Measurements from ENCODE around the gene PLA2G6.

PLA2G6 gene

DNA sequence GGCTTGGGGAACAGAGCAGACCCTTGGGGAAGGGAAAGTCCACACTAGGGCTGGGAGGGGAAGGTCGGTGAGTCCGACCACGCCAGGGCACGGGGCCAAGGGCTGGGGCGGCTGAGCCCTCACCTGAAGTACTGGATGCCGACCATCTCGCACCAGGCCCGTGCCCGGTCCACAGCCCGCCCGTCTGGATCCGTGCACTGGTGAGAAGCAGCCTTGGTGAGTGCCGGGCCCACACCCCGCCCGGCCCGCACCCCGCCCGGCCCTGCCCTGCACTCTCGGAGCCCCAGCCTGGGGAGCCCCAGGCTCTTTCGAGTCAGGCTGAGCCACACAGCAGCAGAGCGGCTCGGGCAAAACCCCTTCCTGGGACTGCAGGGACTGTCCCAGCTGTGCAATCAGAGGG is 69.2 kb downstream of the PLA2G6 start:
- Histone ChIP-seq H3K36me3 (ENCODE audit: insufficient read depth) (no peaks in the 10 kb centered on the region), H3K27ac (no peak overlapping the region), H3K27me3 (ENCODE audit: insufficient read depth, low read depth) (no peaks in the 10 kb centered on the region), H3K4me3 (IDR thresholded peaks at IDR 0.05; ENCODE audit: insufficient read depth, low read depth, low read length) (no peak overlapping the region), H3K9ac (no peak overlapping the region), H3K4me1 (ENCODE audit: low read depth, poor library complexity, severe bottlenecking) (peaks cover 16% of the 10 kb centered on the region), H4K20me1 (ENCODE audit: insufficient read depth) (no peaks in the 10 kb centered on the region), H2AFZ (ENCODE audit: low read depth) (no peak overlapping the region), H3K79me2 (ENCODE audit: insufficient read depth, low read depth) (no peaks in the 10 kb centered on the region), H3K4me2 (no peak overlapping the region)
- TF ChIP-seq CTCF (conservative IDR thresholded peaks at IDR 0.05; ENCODE audit: low read depth, low read length), result no peak

DNA sequence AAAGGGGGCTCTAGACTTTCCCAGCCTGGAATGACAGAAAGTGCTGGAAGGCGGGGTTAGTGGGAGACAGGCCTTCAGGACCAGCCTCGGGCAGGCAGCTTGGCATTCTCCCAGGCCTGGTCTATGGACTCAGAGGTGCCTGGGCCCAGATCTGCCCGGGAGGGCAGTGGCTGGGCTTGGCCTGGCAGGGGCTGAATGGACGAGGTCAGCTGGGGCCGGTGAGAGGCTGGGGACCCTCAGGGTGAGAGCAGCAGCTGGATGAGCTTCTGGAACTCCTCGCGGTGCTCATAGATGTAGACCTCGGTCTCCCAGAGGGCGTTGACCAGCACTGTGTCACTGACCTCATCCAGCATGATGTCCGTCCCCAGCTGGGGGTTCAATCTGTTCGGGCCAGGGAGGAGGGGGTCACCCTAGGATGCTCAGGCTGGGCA is 69.7 kb downstream of the PLA2G6 start:
- H3K27ac ChIP-seq, result no peak overlapping the region
- no peak overlapping the region for H2AFZ ChIP-seq (ENCODE audit: low read depth)
- no peak for TF ChIP-seq CTCF (conservative IDR thresholded peaks at IDR 0.05; ENCODE audit: low read depth, low read length)

DNA sequence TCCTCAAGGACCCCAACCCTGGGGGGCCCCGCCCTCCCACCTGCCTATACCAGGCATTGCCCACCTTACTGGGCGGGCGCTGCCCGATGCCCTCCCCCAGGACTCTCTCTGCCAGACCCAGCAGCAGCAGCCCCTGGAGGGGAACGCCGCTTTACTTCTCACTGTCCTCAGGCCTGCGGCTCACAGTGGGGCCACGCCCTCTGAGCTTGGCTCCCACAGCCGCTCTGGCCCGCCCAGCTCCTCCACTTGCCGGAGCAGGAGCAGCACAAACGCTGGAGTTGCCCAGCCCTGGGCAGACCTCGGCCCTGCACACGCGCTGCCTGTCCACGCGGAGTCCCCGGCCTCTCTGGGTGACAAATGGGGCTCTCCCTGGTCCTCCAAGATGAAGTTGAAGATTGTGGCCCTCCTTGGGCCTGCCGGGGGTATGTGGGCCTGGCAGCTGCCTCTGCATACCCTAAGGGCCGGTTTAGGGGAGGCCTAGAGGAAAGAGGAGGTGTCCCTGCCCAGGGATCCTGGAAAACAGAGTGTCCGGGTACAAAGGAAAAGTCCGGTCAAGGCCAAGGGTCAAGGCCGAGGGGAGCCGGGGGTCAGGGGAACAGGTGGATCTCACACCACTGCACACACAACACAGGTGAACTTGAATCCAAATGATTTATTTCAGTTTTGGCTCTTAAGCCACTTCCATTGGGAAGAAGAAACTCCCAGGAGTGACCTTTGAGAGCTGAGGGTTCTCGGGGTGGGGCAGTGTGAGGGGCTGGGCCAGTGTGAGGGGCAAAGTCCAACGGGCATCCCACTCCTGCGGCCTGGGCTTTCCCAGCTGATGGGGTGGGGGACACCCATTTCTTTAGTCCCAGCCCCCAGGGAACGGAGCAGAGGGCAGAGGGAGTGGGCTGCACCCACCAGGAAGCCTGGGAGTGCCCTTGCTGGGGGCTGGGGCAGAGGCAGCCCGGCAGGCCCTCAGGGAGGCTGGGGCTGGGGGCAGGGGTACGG is 70.5 kb downstream of the PLA2G6 start:
- no peak overlapping the region for H3K27ac ChIP-seq
- no peak overlapping the region for H3K4me2 ChIP-seq
- no peaks in the 10 kb centered on the region for H3K36me3 ChIP-seq (ENCODE audit: insufficient read depth)
- no peak overlapping the region for H3K4me3 ChIP-seq (IDR thresholded peaks at IDR 0.05; ENCODE audit: insufficient read depth, low read depth, low read length)
- TF ChIP-seq CTCF (conservative IDR thresholded peaks at IDR 0.05; ENCODE audit: low read depth, low read length), result no peak
- H3K9ac ChIP-seq, result no peak overlapping the region
- no peak overlapping the region for H2AFZ ChIP-seq (ENCODE audit: low read depth)
- H4K20me1 ChIP-seq (ENCODE audit: insufficient read depth), result no peaks in the 10 kb centered on the region
- no peaks in the 10 kb centered on the region for H3K79me2 ChIP-seq (ENCODE audit: insufficient read depth, low read depth)
- H3K4me1 ChIP-seq (ENCODE audit: low read depth, poor library complexity, severe bottlenecking), result peaks cover 16% of the 10 kb centered on the region
- no peaks in the 10 kb centered on the region for H3K27me3 ChIP-seq (ENCODE audit: insufficient read depth, low read depth)

More for the DNA sequence above, 69.7 kb downstream of the PLA2G6 start:
- Histone ChIP-seq H3K4me2 (no peak overlapping the region), H3K79me2 (ENCODE audit: insufficient read depth, low read depth) (no peaks in the 10 kb centered on the region), H3K27me3 (ENCODE audit: insufficient read depth, low read depth) (no peaks in the 10 kb centered on the region), H3K4me3 (IDR thresholded peaks at IDR 0.05; ENCODE audit: insufficient read depth, low read depth, low read length) (no peak overlapping the region), H3K9ac (no peak overlapping the region), H3K36me3 (ENCODE audit: insufficient read depth) (no peaks in the 10 kb centered on the region), H3K4me1 (ENCODE audit: low read depth, poor library complexity, severe bottlenecking) (peaks cover 16% of the 10 kb centered on the region), H4K20me1 (ENCODE audit: insufficient read depth) (no peaks in the 10 kb centered on the region)

DNA sequence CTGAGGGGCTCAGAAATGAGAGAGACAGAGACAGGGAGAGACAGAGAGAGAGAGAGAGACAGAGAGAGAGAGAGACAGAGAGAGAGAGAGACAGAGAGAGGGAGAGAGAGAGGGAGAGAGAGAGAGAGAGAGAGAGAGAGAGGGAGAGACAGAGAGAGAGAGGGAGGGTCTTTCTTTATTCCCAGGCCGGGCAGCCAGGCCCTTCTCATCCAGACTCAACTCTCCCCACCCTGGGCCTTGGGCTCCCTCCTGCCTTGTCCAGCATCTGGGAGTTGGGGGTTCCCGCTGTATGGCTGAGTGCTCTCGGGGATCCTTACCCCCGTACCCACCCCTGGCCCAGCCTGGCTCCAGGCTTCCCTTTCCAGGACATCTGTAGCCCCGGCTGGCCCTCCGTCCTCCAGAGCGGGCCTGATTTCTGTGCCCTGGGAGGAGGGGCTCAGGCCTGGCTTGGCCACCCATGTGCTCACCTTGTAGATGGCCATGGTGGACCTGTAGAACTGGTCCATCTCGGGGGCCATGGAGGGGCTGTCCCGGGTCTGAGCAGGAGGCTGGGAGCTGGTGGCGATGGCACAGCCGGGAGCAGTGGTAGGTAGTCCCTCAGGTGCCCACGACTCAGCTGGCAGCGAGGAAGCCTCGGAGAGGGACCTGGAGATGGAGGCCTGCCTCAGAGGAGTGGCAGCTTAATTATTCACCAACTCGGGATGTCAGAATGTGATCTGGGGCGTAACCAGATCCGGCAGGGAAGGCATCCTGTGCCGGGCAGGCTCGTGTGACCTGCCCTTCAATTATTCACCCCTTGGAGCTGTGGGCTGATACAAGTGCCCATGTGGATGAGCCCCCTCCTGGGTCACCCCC is 71.4 kb downstream of the PLA2G6 start, which contains the start of gene BAIAP2L2:
Gene BAIAP2L2, minus strand, starts transcription at position 677 of the 855 bp plus-strand sequence. Its CDS starts 159 bp downstream, at position 518.
- Histone ChIP-seq H4K20me1 (ENCODE audit: insufficient read depth) (no peaks in the 10 kb centered on the region), H3K4me3 (IDR thresholded peaks at IDR 0.05; ENCODE audit: insufficient read depth, low read depth, low read length) (no peak within 1 kb of the TSS), H3K4me2 (no peak within 1 kb of the TSS), H3K4me1 (ENCODE audit: low read depth, poor library complexity, severe bottlenecking) (peaks cover 22% of the 10 kb centered on the region), H2AFZ (ENCODE audit: low read depth) (no peak within 1 kb of the TSS), H3K27ac (no peak within 1 kb of the TSS), H3K9ac (no peak within 1 kb of the TSS), H3K79me2 (ENCODE audit: insufficient read depth, low read depth) (no peaks in the 10 kb centered on the region), H3K27me3 (ENCODE audit: insufficient read depth, low read depth) (no peaks in the 10 kb centered on the region), H3K36me3 (ENCODE audit: insufficient read depth) (no peaks in the 10 kb centered on the region)
- no peak for TF ChIP-seq CTCF (conservative IDR thresholded peaks at IDR 0.05; ENCODE audit: low read depth, low read length)
